ENCODE measurements around the gene CNTFR.

Gene CNTFR

GRCh38 chr9:34615132-34615531 lies 25.6 kb upstream of the CNTFR start:
- DNase-seq = no peak

- peak; percentile 75 for DNase-seq
Measured at GRCh38 chr9:34612788-34613390, 23.4 kb upstream of the CNTFR start.

- DNase-seq = peak; percentile 60
Measured at GRCh38 chr9:34611811-34612787, 22.6 kb upstream of the CNTFR start, which contains the start of gene RPP25L. Gene RPP25L (minus strand): TSS chr9:34612097. CDS start chr9:34611296, 801 bp downstream.

- no peak for DNase-seq
Measured at GRCh38 chr9:34611251-34611810, 21.8 kb upstream of the CNTFR start.

- DNase-seq = no peak
Measured at GRCh38 chr9:34610434-34611206, 21.1 kb upstream of the CNTFR start.

GRCh38 chr9:34607331-34607730 lies 17.8 kb upstream of the CNTFR start:
- no peak for DNase-seq

GRCh38 chr9:34606905-34607304 lies 17.4 kb upstream of the CNTFR start:
- DNase-seq = no peak

- DNase-seq = no peak
Measured at GRCh38 chr9:34606190-34606589, 16.7 kb upstream of the CNTFR start.

GRCh38 chr9:34603610-34604231 lies 14.2 kb upstream of the CNTFR start:
- DNase-seq = peak; percentile 67

- no peak for DNase-seq
Measured at GRCh38 chr9:34601937-34602573, 12.5 kb upstream of the CNTFR start.

- DNase-seq = no peak
Measured at GRCh38 chr9:34600908-34601307, 11.4 kb upstream of the CNTFR start.

- DNase-seq = no peak
Measured at GRCh38 chr9:34599546-34599945, 10.0 kb upstream of the CNTFR start.

- no peak for DNase-seq
Measured at GRCh38 chr9:34594177-34594576, 4.7 kb upstream of the CNTFR start.

GRCh38 chr9:34592895-34593601 lies 3.5 kb upstream of the CNTFR start:
- no peak for DNase-seq

GRCh38 chr9:34591917-34592866 lies 2.7 kb upstream of the CNTFR start:
- DNase-seq = no peak

- peak; percentile 44 for DNase-seq
Measured at GRCh38 chr9:34591248-34591916, 1.9 kb upstream of the CNTFR start.

- DNase-seq = peak; percentile 8
Measured at GRCh38 chr9:34590381-34591247, 1.1 kb upstream of the CNTFR start.
